HG02588 (cell line): Measurements from ENCODE around the gene PAX5.

ENCODE experiments used
- ATAC-seq: cut with Tn5 transposase; IDR thresholded peaks from one replicate; pipeline ENCODE4 v1.9.1; 2021; ENCODE audit warnings: mild to moderate bottlenecking, moderate library complexity; ENCODE audit not compliant: unreplicated experiment

PAX5 gene

GRCh38 chr9:36962691-36963090 is 71.4 kb downstream of the PAX5 start:
- ATAC-seq: no peak

GRCh38 chr9:36961561-36962325 is 72.3 kb downstream of the PAX5 start:
- ATAC-seq: no peak

GRCh38 chr9:36961051-36961450 is 73.0 kb downstream of the PAX5 start:
- no peak for ATAC-seq

- no peak for ATAC-seq
Measured at GRCh38 chr9:36960575-36960955, 73.5 kb downstream of the PAX5 start.

GRCh38 chr9:36959681-36960574 is 74.1 kb downstream of the PAX5 start:
- no peak for ATAC-seq

GRCh38 chr9:36956908-36957307 is 77.2 kb downstream of the PAX5 start:
- no peak for ATAC-seq

- no peak for ATAC-seq
Measured at GRCh38 chr9:36950389-36950788, 83.7 kb downstream of the PAX5 start.

- no peak for ATAC-seq
Measured at GRCh38 chr9:36949466-36949865, 84.6 kb downstream of the PAX5 start.

GRCh38 chr9:36948051-36948450 is 86.0 kb downstream of the PAX5 start:
- no peak for ATAC-seq

GRCh38 chr9:36946653-36947052 is 87.4 kb downstream of the PAX5 start:
- ATAC-seq: no peak

- ATAC-seq: no peak
Measured at GRCh38 chr9:36945999-36946398, 88.1 kb downstream of the PAX5 start.

- no peak for ATAC-seq
Measured at GRCh38 chr9:36942891-36943290, 91.2 kb downstream of the PAX5 start.

GRCh38 chr9:36941441-36941840 is 92.6 kb downstream of the PAX5 start:
- no peak for ATAC-seq

- ATAC-seq: no peak
Measured at GRCh38 chr9:36940881-36941280, 93.2 kb downstream of the PAX5 start.

- no peak for ATAC-seq
Measured at GRCh38 chr9:36940500-36940853, 93.6 kb downstream of the PAX5 start.

GRCh38 chr9:36939655-36940499 is 94.2 kb downstream of the PAX5 start:
- no peak for ATAC-seq

- ATAC-seq: no peak
Measured at GRCh38 chr9:36939214-36939613, 94.9 kb downstream of the PAX5 start.

GRCh38 chr9:36938617-36939016 is 95.5 kb downstream of the PAX5 start:
- no peak for ATAC-seq

- no peak for ATAC-seq
Measured at GRCh38 chr9:36937951-36938350, 96.1 kb downstream of the PAX5 start.

- no peak for ATAC-seq
Measured at GRCh38 chr9:36937346-36937745, 96.7 kb downstream of the PAX5 start.

GRCh38 chr9:36936498-36936831 is 97.6 kb downstream of the PAX5 start:
- ATAC-seq: no peak
